K562 (cell line): ENCODE results near the gene TMA7B. TPM values are rescaled to one million over a fixed set of nuclear protein-coding genes. Genes with fewer than 3 reads are reported as not detected.

Experiments used
- ARID1B ChIP-seq: fragments of 450-650 bp; IDR thresholded peaks from 2 replicates; pipeline ENCODE4 v1.6.1; 2016; ENCODE audit warnings: antibody characterized with exemption, mild to moderate bottlenecking, inconsistent platforms
- FOXJ2 ChIP-seq: fragments of 200-800 bp; sonication (Bioruptor generic); IDR thresholded peaks from 2 replicates; pipeline ENCODE4 v1.6.1; 2016; ENCODE audit warnings: missing genetic modification characterization, missing compliant biosample characterization
- KLF16 ChIP-seq: IDR thresholded peaks from 2 replicates; pipeline ENCODE4 v1.6.1; 2016; ENCODE audit warnings: antibody characterized with exemption
- MXI1 ChIP-seq: IDR thresholded peaks from 2 replicates; pipeline ENCODE4 v1.6.1; 2011; ENCODE audit warnings: low read depth, mild to moderate bottlenecking, improper control_type of control experiment, low read length
- POLR3A ChIP-seq: IDR thresholded peaks from 2 replicates; pipeline ENCODE4 v1.6.1; 2011; ENCODE audit warnings: borderline replicate concordance, mild to moderate bottlenecking, moderate library complexity; ENCODE audit not compliant: insufficient read length, insufficient read depth; ENCODE audit errors: extremely low read depth
- RCOR1 ChIP-seq, 2 experiments: IDR thresholded peaks; 2 replicates each; pipeline ENCODE4 v1.6.1; 2012; ENCODE audit warnings: low read depth in 2 of 2, low read length in 2 of 2, borderline replicate concordance in 1 of 2, improper control_type of control experiment in 1 of 2
- SNIP1 ChIP-seq: fragments of 450-650 bp; IDR thresholded peaks from 2 replicates; pipeline ENCODE4 v1.7.1; 2017; ENCODE audit warnings: low read depth, mild to moderate bottlenecking
- TRIM24 ChIP-seq, 2 experiments: fragments of 450-650 bp; IDR thresholded peaks; 2 replicates each; pipeline ENCODE4 v1.6.1; 2016
- ZFPM2 ChIP-seq: fragments of 250-450 bp; sonication (Bioruptor Pico); IDR thresholded peaks from 2 replicates; pipeline ENCODE4 v1.5.1; 2022; ENCODE audit warnings: mild to moderate bottlenecking
- polyA plus RNA-seq, 8 experiments: library from polyadenylated mRNA; depleted of rRNA in 4 of 8; stranded (reverse) in 5 of 8; unstranded in 3 of 8; fragments of >200 nt; fragmentation: Nextera tagmentation in 2 of 8; fragmentation: Illumina TruSeq in 1 of 8; extraction: Ambion mirVana in 2 of 8; extraction: Trizol in 1 of 8; gene quantifications; 2 replicates each; pipeline versions ENCODE4 v1.2.1 to v1.2.3, GENCODE V29; 2011 to 2014; ENCODE audit warnings: inconsistent platforms in 1 of 8, missing spikeins in 1 of 8
- total RNA-seq, 7 experiments: library from RNA; depleted of rRNA in 6 of 7; stranded (reverse); fragments of >200 nt in 6 of 7; fragmentation: Illumina TruSeq in 2 of 7; extraction: Trizol in 2 of 7; gene quantifications; 2 replicates each; pipeline versions ENCODE4 v1.2.1 to v1.2.3, GENCODE V29; 2011 to 2021; ENCODE audit warnings: low replicate concordance in 1 of 7
- TF ChIP-seq, protein P1 (sequence below): fragments of 200-400 bp; formaldehyde crosslinking; IDR thresholded peaks from 2 replicates; pipeline ENCODE4 v1.6.1; 2017; ENCODE audit warnings: mild to moderate bottlenecking, low read depth, low read length, moderate library complexity
- TF ChIP-seq, protein P2 (sequence below): fragments of 250-450 bp; sonication (Bioruptor Pico); IDR thresholded peaks from 2 replicates; pipeline ENCODE4 v1.4.0; 2020; ENCODE audit warnings: mild to moderate bottlenecking, moderate library complexity, borderline replicate concordance
- TF ChIP-seq, protein P3 (sequence below): sonication (generic); formaldehyde crosslinking; IDR thresholded peaks from 2 replicates; pipeline ENCODE4 v1.8.0; 2022; ENCODE audit warnings: missing genetic modification reagents, mild to moderate bottlenecking, borderline replicate concordance

Gene TMA7B
- total and polyA plus RNA-seq, 9 of the 15 experiments (the other 6 are each of a cell fraction or from before 2014, with no cell fraction given): 5.6 to 14.2 (median 11.8) TPM

DNA sequence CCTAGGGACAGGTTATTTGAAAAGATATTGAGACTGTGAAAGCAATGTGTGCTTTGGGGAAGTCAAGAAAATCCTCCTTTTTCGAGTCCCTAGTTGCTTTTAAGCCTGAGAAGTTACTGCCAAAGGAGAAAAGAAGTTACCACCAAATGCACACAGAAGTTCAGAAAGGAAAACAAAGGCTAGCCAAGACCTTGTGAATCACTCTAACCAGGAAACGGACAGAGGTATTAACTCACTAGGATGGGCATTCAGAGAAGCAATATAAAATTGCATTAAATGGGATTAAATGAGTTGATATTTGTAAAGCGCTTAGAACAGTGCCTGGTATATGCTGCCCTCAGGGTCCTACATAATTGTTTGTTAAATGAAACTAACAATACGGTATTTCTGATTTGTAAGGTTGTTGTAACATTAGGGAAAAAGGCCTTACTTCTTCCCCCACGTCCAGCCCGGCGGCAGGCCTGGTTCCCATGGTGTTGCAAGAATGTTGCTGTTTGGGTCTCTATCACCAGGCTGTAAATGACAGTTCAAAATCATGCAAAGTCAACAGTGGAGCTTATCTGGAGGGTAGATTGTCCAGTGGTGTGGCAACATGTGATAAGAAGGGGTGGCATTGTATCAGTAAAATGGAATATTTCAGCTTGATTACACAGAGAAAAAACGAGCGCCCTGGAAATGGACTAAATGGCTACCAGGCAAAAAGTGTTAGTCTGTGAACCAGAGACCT, 7.1 kb downstream of the TMA7B start (continued):
- TF ChIP-seq ZFPM2 (CRISPR knock-in tag) (no peak), ARID1B (peak; percentile 81), KLF16 (0 out of 2 replicates have a peak, but pooled peaks have one; percentile 14), RCOR1 (IDR thresholded peaks at IDR 0.05; ENCODE audit: borderline replicate concordance in 1 of 2, low read depth in 2 of 2, low read length in 2 of 2) (0 out of 4 replicates have a peak, but pooled peaks of 1 of the 2 experiments have one; percentile 24), SNIP1 (no peak), FOXJ2 (tag) (peak; percentile 89), MXI1 (peak; percentile 23; the same call in 1 of the 2 replicates), TRIM24 (IDR thresholded peaks at IDR 0.05) (no peak), POLR3A (no peak)
- TF ChIP-seq, protein P1, sequence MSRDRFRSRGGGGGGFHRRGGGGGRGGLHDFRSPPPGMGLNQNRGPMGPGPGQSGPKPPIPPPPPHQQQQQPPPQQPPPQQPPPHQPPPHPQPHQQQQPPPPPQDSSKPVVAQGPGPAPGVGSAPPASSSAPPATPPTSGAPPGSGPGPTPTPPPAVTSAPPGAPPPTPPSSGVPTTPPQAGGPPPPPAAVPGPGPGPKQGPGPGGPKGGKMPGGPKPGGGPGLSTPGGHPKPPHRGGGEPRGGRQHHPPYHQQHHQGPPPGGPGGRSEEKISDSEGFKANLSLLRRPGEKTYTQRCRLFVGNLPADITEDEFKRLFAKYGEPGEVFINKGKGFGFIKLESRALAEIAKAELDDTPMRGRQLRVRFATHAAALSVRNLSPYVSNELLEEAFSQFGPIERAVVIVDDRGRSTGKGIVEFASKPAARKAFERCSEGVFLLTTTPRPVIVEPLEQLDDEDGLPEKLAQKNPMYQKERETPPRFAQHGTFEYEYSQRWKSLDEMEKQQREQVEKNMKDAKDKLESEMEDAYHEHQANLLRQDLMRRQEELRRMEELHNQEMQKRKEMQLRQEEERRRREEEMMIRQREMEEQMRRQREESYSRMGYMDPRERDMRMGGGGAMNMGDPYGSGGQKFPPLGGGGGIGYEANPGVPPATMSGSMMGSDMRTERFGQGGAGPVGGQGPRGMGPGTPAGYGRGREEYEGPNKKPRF: no peak
- TF ChIP-seq, protein P2, sequence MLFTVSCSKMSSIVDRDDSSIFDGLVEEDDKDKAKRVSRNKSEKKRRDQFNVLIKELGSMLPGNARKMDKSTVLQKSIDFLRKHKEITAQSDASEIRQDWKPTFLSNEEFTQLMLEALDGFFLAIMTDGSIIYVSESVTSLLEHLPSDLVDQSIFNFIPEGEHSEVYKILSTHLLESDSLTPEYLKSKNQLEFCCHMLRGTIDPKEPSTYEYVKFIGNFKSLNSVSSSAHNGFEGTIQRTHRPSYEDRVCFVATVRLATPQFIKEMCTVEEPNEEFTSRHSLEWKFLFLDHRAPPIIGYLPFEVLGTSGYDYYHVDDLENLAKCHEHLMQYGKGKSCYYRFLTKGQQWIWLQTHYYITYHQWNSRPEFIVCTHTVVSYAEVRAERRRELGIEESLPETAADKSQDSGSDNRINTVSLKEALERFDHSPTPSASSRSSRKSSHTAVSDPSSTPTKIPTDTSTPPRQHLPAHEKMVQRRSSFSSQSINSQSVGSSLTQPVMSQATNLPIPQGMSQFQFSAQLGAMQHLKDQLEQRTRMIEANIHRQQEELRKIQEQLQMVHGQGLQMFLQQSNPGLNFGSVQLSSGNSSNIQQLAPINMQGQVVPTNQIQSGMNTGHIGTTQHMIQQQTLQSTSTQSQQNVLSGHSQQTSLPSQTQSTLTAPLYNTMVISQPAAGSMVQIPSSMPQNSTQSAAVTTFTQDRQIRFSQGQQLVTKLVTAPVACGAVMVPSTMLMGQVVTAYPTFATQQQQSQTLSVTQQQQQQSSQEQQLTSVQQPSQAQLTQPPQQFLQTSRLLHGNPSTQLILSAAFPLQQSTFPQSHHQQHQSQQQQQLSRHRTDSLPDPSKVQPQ (CRISPR knock-in tag): no peak
- TF ChIP-seq, protein P3, sequence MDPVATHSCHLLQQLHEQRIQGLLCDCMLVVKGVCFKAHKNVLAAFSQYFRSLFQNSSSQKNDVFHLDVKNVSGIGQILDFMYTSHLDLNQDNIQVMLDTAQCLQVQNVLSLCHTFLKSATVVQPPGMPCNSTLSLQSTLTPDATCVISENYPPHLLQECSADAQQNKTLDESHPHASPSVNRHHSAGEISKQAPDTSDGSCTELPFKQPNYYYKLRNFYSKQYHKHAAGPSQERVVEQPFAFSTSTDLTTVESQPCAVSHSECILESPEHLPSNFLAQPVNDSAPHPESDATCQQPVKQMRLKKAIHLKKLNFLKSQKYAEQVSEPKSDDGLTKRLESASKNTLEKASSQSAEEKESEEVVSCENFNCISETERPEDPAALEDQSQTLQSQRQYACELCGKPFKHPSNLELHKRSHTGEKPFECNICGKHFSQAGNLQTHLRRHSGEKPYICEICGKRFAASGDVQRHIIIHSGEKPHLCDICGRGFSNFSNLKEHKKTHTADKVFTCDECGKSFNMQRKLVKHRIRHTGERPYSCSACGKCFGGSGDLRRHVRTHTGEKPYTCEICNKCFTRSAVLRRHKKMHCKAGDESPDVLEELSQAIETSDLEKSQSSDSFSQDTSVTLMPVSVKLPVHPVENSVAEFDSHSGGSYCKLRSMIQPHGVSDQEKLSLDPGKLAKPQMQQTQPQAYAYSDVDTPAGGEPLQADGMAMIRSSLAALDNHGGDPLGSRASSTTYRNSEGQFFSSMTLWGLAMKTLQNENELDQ: no peak
